ENCODE data around the gene UIMC1.

DNA sequence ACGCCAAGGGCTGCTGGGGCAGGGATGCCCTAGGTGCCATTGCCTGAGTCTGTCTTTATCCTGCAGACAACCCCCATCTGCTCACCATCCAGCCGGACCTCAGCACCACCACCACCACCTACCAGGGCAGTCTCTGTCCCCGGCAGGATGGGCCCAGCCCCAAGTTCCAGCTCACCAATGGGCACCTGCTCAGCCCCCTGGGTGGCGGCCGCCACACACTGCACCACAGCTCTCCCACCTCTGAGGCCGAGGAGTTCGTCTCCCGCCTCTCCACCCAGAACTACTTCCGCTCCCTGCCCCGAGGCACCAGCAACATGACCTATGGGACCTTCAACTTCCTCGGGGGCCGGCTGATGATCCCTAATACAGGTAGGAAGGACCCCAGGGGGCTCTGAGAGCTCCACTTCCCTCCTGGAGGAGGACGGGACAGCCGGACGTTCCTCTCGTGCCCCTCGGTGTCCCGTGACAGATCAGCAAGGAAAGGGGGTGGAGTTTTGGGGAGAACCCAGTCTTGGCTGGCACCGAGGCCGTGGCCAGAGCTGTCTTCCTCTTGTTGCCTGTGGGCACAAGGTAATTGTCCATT is 132.3 kb downstream of the UIMC1 start:
- no peak for TF ChIP-seq CTCF (IDR thresholded peaks at IDR 0.05)
- TF ChIP-seq POLR2A (IDR thresholded peaks at IDR 0.05), result no peak
- no peak for TF ChIP-seq EP300 (IDR thresholded peaks at IDR 0.05)

All from tibial nerve (tissue), 4 donors.